Astrocyte (in vitro differentiated cells and primary cell): ENCODE data around the gene CIPC.

Source experiments
- CTCF ChIP-seq: IDR thresholded peaks from 2 replicates; pipeline ENCODE4 v1.5.1; 2011; ENCODE audit warnings: low read depth, mild to moderate bottlenecking, inconsistent platforms, low read length, moderate library complexity; ENCODE audit not compliant: insufficient read depth
- EZH2 ChIP-seq: IDR thresholded peaks from 2 replicates; pipeline ENCODE4 v1.6.1; 2012; ENCODE audit warnings: mild to moderate bottlenecking, low read length, inconsistent platforms; ENCODE audit not compliant: insufficient read depth

GRCh38 chr14:77052281-77053044 is 45.6 kb upstream of the CIPC start:
- TF ChIP-seq CTCF: no peak
- no peak for TF ChIP-seq EZH2
